GM19099 (cell line): ENCODE data around the gene SNRK.

Experiments used
- POLR2A ChIP-seq: IDR thresholded peaks from 3 replicates; pipeline ENCODE4 v1.6.1; 2011; ENCODE audit warnings: low read depth; ENCODE audit not compliant: insufficient read length; ENCODE audit errors: extremely low read depth

The SNRK gene

DNA sequence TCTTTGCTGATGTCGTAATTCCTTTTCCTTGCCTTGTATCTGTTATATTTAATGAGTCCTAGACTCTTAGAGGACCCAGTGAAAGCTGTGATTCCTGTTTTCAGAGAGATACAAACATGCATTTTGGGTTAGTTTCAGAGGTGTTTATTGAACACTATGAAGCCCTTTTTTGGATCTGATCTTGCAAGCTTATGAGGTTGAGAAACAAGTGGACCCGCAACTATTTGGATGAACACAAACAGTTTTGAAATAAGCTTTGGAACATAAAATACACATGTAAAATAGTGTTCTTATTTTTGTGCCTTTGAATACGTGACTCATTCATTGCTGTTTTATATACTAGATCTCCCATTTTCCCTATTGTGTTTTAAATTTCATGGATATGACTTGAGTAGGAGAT lies 33.5 kb downstream of the SNRK start:
- TF ChIP-seq POLR2A, result no peak

DNA sequence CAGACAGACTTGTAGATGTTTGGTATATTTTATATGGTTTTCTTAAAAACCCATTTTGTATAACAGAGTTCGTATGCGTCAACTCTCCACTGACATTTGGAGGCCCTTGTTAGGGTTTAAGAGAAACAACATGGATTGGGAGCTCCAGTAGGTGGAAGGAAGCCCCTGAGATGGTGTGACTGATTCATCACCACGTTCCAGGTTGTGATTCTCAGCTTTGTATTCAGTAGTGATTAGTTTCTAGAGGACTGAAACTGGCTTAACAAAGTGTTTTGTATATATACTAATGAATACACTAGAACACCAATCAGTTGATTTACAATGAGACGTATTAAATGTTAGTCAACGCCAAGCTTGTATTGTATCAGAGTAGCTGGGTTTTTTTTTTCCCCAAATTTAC lies 33.9 kb downstream of the SNRK start:
- TF ChIP-seq POLR2A, result no peak

DNA sequence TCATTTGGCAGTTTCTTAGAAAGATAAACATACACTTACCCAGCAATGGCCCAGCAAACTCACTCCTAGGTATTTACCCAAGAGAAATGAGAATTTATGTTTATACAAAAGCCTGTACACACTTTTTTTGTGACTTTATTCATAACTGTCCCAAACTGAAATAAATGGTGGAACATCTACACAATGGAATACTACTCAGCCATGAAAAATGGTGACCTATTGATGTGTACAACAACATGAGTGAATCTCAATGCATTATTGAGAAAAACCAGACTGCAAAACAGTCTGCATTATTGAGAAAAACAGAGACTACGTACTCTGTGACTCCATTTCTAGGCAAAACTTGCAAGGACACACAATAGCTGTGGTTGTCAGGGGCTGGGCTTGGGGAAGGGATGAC lies 37.2 kb downstream of the SNRK start:
- TF ChIP-seq POLR2A, result no peak

DNA sequence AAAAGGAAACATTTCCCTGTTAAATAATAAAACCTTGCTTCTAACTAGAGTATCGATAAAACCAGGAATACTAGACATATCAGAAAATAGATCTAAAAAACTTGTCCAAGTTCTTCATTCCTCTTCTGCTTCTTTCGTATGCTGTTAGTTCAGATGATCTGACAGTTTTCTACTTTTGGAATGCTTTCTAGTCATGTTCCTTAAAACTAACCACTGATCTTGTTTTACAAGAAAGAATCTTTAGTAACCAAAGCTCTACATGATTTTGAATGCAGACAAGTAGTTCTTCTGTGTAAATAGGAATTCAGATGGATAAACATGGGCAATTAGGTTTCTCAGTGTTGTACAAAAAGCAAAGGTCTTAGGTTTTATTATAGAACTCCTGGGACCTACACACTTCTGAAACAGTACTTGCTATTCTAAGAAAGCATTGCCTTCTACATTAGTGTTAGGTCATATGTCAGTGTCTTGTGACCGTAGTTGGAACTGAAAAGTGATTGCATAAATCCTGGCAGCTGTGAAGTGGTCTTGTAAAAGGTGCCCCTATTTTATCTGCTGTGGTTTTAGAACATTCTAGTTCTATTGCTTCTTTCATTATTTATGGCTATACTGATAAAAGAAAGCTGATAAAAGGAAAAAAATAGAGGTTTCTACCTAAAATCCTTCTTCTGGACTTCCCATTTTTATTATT lies 40.7 kb downstream of the SNRK start:
- no peak for TF ChIP-seq POLR2A

DNA sequence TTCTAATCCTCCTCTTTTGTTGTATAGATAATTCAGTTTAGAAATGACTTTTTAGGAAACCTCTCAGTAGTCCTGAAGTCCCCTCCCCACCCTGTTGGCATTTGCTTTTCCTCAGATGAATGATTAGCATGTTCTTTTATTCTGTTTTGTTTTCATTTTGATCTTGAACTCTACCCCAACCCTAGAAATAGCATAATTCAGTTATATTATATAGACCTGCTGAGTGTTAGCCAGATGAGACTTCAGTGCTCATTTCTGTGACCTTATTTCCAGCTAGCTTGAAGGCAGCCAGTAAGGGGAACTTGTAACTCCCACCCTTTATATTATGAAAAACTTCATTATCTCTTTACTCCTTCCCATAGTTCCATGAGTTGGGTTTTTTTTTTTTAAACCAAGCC lies 41.2 kb downstream of the SNRK start:
- TF ChIP-seq POLR2A, result no peak

DNA sequence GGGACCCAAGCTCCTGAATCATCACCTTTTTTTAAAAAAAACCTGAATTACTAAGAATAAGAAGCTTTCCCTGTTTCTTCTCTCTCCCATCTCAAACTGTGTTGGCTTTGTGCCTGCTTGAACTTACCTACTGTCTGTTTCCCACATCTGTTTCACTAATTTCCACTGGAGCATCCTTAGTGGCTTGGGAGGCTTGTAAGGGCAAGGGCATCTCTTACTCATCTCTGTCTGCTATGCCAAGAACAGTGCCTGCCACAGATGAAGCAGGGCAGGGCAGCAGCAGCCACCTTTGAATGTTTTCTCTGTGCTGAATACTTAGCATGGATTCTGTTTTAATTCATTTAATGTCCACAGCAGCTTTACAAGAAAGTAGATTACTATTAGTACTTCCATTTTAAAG lies 42.3 kb downstream of the SNRK start:
- no peak for TF ChIP-seq POLR2A

DNA sequence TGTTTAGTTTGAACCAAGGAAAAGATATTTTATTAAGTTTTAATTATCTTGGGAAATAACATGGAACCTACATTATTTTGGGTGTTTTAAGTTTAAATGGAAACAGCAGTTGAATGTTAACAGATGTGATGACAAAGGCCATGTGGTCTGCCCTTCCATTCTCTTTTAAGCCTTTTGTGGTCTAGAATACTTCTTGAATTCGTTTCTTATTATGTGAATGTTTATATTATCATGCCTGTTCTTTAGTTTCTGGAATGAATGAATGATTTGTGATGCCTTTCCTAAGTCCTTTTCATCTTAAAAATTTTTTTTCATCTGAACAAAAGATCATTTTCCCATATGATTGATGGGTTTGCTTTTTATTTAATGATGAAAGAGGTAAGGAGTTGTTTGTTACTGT lies 44.6 kb downstream of the SNRK start:
- no peak for TF ChIP-seq POLR2A

DNA sequence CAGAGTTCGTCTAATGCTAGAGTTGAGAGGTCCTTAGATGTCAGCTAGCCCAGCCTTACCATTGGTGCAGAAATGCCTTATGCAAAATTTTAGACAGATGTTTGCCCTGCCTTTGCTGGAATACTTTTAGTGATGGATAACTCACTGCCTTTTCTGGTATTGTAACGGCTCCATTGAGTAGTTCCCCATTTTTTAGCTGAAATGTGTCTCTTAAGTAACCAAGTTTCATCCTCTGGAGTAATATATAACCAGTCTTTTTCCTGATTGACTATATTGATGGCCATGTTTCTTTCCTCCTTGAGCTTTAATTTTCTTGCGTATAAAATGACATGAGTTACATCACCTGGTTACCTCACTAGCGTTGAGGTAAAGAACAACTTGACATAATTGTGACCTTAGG lies 45.0 kb downstream of the SNRK start:
- no peak for TF ChIP-seq POLR2A

DNA sequence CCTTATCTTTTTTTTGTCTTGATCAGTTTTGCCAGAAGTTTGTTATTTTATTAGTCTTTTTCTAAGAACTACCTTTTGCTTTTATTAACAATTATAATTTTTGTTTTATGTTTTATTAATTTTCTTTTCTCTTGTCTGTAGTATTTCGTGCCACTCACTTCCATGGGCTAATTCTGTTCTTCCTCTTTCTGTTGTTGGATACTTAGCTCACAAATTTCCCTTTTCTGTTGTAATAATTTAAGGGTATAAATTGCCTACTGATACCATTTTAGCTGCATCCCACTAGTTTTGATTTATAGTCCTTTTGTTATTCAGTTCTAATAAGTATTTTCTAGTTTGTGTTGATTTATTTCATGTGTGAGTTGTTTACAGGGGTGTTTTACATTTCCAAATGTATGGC lies 48.6 kb downstream of the SNRK start:
- no peak for TF ChIP-seq POLR2A

DNA sequence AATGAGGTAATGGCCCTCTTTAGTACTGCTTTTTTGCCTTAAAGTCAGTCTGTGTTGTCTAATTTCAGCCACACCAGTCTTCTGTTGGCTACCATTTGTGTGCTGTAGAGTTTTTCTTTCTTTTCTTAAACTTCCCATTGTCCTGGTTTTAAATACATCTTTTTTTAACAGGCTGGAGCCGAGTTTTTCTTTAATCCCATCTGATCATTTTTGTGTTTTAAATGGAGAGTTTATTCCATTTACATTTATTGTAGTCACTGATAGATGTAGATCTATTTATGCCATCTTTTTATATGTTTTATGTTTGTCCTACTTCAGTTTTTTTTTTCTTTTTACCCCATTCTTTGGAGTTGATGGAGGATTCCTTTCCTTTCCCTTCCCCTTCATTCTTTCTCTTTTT lies 49.5 kb downstream of the SNRK start:
- no peak for TF ChIP-seq POLR2A

DNA sequence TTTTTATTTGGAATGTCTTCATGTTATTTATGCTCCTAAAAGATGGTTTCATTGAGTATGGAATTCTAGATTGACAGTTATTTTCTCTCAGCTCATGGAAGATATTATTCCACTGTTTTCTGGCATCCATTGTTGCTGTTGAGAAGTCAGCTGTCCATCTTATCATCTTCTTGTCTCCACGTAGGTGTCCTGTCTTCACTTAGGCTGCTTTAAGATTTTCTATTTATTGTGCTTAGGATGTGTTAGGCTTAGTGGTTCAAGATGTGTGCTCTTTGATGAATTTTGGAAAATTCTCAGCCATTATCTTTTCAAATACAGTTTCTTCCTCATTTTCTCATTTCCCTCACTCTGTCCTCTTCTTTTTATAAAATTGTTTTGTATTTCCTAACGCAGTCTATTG lies 52.0 kb downstream of the SNRK start:
- no peak for TF ChIP-seq POLR2A

DNA sequence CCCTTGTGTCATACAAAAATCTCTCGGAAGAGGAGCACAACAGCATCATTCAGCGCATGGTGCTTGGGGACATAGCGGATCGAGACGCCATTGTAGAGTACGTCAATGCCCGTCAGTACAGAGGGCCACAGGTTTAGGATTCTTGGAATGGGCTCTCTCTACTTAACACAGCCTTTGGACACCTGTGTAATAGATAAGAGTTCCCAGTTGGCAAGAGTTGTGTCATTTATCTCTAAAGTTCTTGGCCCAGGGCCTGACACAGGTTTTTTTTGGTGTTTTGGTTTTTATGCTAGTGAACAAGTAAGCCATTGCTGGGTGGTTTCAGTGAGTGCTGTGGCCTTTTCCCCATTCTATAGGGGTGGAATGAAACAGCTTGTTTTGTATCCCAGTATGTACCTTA lies 54.1 kb downstream of the SNRK start:
- no peak for TF ChIP-seq POLR2A

DNA sequence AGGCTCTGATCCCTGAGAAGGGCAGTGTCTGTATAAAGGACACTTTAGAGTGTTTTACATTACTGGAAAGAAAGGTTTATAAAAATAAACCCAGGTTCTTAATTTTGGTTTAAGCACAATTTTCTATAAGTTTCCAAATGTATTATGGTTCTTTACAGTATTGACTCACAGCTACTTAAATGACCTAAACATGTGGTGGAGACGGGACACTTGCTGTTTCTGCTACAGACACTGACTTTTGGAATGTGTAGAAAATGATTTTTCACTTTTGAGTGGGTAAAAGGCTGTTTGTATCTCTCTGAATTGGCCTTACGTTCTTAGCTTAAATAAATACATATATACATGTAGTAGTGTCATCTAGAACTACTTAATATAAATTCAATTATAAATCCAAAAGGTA lies 55.4 kb downstream of the SNRK start:
- no peak for TF ChIP-seq POLR2A

DNA sequence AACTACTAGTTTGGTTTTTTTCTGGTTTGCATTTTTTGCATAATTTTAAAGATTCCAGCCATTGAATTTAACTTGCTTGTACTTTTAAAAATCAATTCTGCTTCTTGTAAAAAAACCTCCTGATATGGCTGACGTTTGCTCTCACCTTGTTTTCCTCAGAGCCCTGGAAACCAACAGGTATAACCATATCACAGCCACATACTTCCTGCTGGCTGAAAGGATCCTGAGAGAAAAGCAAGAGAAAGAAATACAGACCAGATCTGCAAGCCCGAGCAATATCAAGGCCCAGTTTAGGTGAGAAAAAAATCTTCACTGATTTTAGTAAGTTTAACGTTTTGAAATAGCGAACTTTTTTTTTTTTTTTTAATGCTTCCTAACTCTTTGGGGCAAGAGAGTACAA lies 56.8 kb downstream of the SNRK start:
- TF ChIP-seq POLR2A, result no peak

DNA sequence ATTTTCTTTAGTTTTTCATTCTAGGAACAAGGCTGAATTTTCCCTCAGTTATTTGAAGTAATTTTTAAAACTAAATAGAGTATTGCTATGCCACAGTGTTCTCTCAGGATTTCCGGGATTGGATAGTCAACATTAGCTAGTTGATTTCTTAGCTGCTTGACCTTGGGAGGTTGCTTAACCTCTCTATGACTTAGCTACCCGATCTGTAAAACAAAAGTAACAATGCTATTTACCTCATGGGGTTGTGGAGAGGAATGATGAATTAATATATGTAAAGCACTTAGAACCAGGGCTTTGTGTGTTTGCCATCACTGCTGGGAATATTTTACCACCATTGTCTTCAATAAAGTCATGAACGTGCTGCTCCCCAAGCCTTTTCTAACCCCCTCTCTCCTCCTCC lies 57.5 kb downstream of the SNRK start:
- no peak for TF ChIP-seq POLR2A

DNA sequence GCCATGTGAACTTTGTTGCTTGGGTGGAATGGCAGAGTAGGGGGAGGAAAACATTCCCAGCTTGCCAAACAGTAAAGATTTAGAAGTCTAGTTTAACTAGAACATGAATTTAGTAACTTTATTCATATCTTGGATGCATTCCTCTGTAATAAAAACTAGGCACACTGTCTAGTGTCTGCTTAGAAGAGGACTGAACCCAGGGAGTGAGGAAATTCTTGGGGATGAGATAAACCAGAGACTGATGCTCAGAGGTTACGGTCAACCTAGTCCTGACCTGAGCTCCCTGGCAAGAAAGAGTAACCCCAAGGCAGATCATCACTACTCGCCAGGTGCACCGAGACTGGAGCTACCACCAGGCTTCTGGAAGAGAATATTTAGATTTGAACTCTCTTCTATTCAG lies 58.2 kb downstream of the SNRK start:
- no peak for TF ChIP-seq POLR2A

DNA sequence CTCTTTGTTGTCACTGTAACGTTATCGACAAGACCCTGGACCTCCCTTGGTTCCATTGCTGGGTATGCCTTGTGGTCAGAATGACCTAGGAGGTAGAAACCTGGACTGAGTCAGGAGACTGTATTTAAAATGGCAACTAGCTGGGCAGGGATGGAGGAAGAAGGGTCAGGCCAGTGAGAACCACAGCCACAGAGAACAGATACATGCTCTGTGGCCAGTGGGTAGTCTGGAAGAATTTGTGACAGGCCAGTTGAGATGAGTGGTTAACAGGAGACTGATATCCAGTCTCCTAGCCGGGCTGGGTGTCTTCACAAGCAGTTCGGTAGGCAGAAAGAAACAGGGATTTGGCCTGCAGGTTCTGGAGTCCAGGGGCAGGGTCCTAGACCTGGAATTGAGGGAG lies 58.9 kb downstream of the SNRK start:
- TF ChIP-seq POLR2A, result no peak

DNA sequence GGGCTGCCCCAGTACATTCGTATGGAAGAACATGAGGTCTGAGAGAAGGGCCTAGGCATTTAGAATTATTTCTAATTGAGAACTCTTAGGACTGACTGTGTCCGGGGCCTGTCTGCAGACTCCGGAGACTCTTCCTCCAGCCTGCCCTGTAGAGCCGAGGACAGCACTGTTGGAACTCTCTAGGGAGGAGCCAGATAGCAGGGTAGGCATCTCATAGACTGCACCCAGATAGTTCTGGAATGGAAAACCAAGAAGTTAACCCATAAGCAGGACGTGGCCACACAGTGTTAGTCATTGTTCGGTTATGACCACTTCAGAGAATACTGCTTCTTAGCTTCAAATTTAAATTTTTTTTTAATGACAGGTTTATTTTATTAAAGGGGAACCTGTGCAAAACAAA lies 59.5 kb downstream of the SNRK start:
- TF ChIP-seq POLR2A, result no peak

DNA sequence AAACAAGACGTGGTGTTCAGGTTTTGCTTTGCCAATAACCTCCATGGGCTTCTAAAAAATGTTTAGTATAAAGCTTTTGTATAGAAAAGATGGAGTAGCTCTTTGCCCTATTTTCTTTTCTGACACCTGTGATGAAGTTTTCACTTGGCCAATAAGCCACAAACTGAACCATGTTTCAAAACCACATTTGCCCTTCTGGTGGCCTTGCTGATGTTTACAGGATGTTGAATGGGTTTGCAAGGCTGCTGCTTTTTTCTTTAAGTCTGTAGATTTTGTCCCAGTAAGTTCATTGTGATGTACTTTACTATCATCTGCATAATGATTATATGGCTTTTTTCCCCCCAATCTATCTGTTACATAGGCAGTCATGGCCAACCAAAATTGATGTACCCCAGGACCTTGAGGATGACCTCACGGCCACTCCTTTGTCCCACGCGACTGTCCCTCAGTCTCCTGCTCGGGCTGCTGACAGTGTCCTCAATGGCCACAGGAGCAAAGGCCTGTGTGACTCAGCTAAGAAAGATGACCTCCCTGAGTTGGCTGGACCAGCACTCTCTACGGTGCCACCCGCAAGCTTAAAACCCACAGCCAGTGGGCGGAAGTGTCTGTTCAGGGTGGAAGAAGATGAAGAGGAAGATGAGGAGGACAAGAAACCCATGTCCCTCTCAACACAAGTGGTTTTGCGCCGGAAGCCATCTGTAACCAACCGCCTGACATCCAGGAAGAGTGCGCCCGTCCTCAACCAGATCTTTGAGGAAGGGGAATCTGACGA lies 60.8 kb downstream of the SNRK start:
- no peak for TF ChIP-seq POLR2A
